GM18873 (cell line): ENCODE results near the gene MMUT.
"Not testable (repeated sequence)": the region's sequence is repeated elsewhere in the genome, so short reads cannot be mapped to it uniquely, and the experiment has no call there.

ENCODE experiments used
- ATAC-seq: cut with Tn5 transposase; IDR thresholded peaks from one replicate; pipeline ENCODE4 v1.9.1; 2021; ENCODE audit warnings: mild to moderate bottlenecking, moderate library complexity, moderate number of reproducible peaks; ENCODE audit not compliant: unreplicated experiment, low FRiP score

The MMUT gene

GRCh38 chr6:49462927-49463611, at the start of gene MMUT, which contains the start of gene CENPQ:
Gene MMUT (minus strand): TSS chr6:49463253. CDS start chr6:49459466, 3,787 bp downstream.
Gene CENPQ (plus strand): TSS chr6:49463370. CDS start chr6:49470177, 6,807 bp downstream.
- peak; percentile 97 for ATAC-seq

- no peak for ATAC-seq
These were observed 46.3 kb upstream of the MMUT start for GRCh38 chr6:49509342-49509741.

- no peak for ATAC-seq
These were observed 43.6 kb upstream of the MMUT start for GRCh38 chr6:49506569-49507111.

GRCh38 chr6:49504666-49505065, 41.6 kb upstream of the MMUT start:
- no peak for ATAC-seq

GRCh38 chr6:49499623-49500022, 36.6 kb upstream of the MMUT start, which contains the start of gene GLYATL3:
Gene GLYATL3 (plus strand): TSS chr6:49499923. CDS start chr6:49511991, 12,068 bp downstream.
- ATAC-seq: no peak

- ATAC-seq: no peak
These were observed 36.1 kb upstream of the MMUT start for GRCh38 chr6:49499126-49499525.

- ATAC-seq: no peak
These were observed 34.3 kb upstream of the MMUT start for GRCh38 chr6:49497304-49497703.

GRCh38 chr6:49490633-49491032, 27.6 kb upstream of the MMUT start:
- no peak for ATAC-seq

- ATAC-seq: not testable (repeated sequence)
These were observed 20.3 kb upstream of the MMUT start for GRCh38 chr6:49483380-49483779.

GRCh38 chr6:49481846-49482245, 18.8 kb upstream of the MMUT start:
- ATAC-seq: not testable (repeated sequence)

GRCh38 chr6:49479308-49479970, 16.4 kb upstream of the MMUT start:
- no peak for ATAC-seq

GRCh38 chr6:49476564-49476963, 13.5 kb upstream of the MMUT start:
- ATAC-seq: not testable (repeated sequence)

- no peak for ATAC-seq
These were observed 5.0 kb upstream of the MMUT start for GRCh38 chr6:49468042-49468441.

GRCh38 chr6:49464691-49465090, 1.6 kb upstream of the MMUT start:
- no peak for ATAC-seq

- ATAC-seq: no peak
These were observed 537 bp upstream of the MMUT start for GRCh38 chr6:49463612-49463967.

GRCh38 chr6:49462599-49462926, 490 bp downstream of the MMUT start:
- no peak for ATAC-seq

- ATAC-seq: no peak
These were observed 982 bp downstream of the MMUT start for GRCh38 chr6:49462071-49462470.

- no peak for ATAC-seq
These were observed 5.3 kb downstream of the MMUT start for GRCh38 chr6:49457771-49458170.

GRCh38 chr6:49454787-49455709, 8.0 kb downstream of the MMUT start:
- ATAC-seq: peak; percentile 43

- no peak for ATAC-seq
These were observed 9.8 kb downstream of the MMUT start for GRCh38 chr6:49453221-49453620.

GRCh38 chr6:49430866-49431265, 32.2 kb downstream of the MMUT start:
- no peak for ATAC-seq
